ENCODE results near the gene TUBGCP2.

GRCh38 chr10:133309100-133309719, 538 bp upstream of the TUBGCP2 start:
- TF ChIP-seq CTCF (conservative IDR thresholded peaks at IDR 0.05; ENCODE audit: low read depth, low read length) (no peak), EZH2 (IDR thresholded peaks at IDR 0.05; ENCODE audit: borderline replicate concordance, low read depth, low read length, poor library complexity, severe bottlenecking) (no peak)

Data from A673 (cell line).